MM.1S (cell line): ENCODE data around the gene ATXN1L.

ENCODE experiments used
- EZH2 ChIP-seq: fragments of 300-600 bp; sonication (generic); optimal IDR thresholded peaks from 2 replicates; pipeline ENCODE3; 2017; ENCODE audit warnings: low read depth, mild to moderate bottlenecking, antibody characterized with exemption, low read length, mixed read lengths
- TF ChIP-seq, protein P1 (sequence below): fragments of 300-600 bp; sonication (generic); IDR thresholded peaks from 2 replicates; pipeline ENCODE4 v1.5.1; 2016; ENCODE audit warnings: antibody characterized with exemption, low read length, mixed read lengths

DNA sequence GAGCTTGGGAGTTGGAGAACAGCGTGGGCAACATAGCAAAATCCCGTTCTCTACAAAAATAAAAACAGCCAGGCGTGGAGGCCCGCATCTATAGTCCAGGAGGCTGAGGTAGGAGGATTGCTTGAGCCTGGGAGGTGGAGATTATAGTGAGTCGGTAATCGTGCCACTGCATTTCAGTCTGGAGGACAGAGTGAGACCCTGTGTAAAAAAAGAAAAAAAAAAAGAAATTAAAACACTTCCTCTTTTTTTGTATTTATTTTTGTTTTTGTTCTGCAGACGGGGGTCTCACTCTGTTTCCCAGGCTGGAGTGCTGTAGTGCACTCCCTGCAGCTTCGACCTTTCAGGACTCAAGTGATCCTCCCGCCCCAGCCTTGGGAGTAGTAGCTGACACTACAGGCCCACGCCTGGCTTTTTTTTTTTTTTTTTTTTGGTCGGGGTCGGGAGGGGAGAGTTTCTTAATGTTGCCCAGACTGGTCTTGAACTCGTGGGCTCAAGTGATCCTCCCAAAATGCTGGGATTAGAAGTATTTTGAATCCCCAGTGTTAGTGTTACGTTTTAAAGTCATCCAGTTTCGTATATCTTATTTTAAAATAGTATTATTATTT lies 51.1 kb downstream of the ATXN1L start:
- TF ChIP-seq, protein P1, sequence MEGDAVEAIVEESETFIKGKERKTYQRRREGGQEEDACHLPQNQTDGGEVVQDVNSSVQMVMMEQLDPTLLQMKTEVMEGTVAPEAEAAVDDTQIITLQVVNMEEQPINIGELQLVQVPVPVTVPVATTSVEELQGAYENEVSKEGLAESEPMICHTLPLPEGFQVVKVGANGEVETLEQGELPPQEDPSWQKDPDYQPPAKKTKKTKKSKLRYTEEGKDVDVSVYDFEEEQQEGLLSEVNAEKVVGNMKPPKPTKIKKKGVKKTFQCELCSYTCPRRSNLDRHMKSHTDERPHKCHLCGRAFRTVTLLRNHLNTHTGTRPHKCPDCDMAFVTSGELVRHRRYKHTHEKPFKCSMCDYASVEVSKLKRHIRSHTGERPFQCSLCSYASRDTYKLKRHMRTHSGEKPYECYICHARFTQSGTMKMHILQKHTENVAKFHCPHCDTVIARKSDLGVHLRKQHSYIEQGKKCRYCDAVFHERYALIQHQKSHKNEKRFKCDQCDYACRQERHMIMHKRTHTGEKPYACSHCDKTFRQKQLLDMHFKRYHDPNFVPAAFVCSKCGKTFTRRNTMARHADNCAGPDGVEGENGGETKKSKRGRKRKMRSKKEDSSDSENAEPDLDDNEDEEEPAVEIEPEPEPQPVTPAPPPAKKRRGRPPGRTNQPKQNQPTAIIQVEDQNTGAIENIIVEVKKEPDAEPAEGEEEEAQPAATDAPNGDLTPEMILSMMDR: no peak
- no peak for TF ChIP-seq EZH2
